Astrocyte of the spinal cord (primary cell): ENCODE measurements around the gene YTHDC2.

Experiments used
- DNase-seq: peaks from one replicate; pipeline ENCODE4 v3.0.0; 2011; ENCODE audit warnings: low read depth, low spot score
- H3K4me3 ChIP-seq: 2 replicates; pipeline ENCODE4 v1.5.1; 2011; ENCODE audit warnings: low read depth, mild to moderate bottlenecking, low read length, moderate library complexity
- CTCF ChIP-seq: IDR thresholded peaks from 2 replicates; pipeline ENCODE4 v1.5.1; 2012; ENCODE audit warnings: low read depth, mild to moderate bottlenecking, low read length, inconsistent platforms
- in situ Hi-C: cut with HindIII; loops from 2 replicates; pipeline ENCODE4 v1.10.0; 2017; ENCODE audit warnings: low sequenced_read_pairs

YTHDC2 gene

GRCh38 chr5:113513384-113514288 lies at the start of gene YTHDC2:
TSS of gene YTHDC2 (plus strand) at chr5:113513694. CDS start at chr5:113513896, 202 bp downstream.
- H3K4me3 ChIP-seq, result peak within 1 kb of the TSS; percentile 70
- in situ Hi-C loops, result no loop called here
- TF ChIP-seq CTCF, result peak; percentile 27
- DNase-seq, result peak; percentile 89

DNA sequence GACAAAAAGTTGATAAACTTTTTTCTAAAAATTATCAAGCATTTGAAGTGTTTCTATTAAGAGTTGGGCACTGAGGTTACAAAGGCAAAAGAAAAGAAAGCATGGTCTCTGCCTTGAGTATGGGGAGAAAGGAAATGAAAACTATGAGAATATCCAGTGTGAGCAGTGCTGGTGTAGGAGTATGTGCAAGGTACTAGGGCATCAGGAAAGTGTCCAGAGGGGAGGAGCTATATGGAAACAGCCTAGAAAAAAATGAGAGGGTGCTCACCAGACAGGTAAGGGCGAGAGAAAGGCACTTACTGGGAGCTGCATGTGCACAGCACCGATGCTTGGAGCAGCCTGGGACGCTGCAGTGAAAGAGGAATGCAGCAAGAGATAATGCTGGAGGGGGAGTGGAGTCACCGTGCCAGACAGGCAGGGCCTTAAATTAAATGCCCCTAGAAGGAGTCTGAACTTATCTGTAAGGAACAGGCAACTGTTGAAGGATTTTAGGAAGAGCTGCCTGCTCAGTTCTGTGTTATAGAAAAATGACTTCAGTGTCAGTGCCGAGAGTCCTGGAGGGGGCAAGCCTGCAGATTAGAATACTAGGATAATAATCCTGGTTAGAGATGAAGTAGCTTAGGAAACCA lies 39.3 kb upstream of the YTHDC2 start:
- in situ Hi-C loops, result no loop called here
- TF ChIP-seq CTCF, result no peak
- no peak for DNase-seq
- no peak overlapping the region for H3K4me3 ChIP-seq

DNA sequence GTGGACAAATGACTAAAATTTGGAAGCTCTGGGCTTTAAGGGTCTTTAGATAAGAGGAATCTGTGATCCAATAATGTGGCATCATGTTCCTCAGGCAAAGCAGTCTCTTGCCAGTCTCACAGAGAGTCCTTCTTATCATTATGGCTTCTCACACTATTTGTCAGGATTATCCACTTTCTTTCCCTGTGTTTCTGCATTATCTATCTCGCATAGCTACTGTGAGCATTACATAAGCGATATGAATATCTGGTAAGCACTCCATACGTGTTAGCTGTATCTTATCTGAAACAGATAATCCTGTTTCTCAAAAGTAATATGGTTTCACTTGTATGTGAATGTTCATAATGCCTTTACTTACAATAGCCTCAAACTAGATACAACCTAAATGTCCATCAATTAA lies 34.8 kb upstream of the YTHDC2 start:
- H3K4me3 ChIP-seq, result no peak overlapping the region
- in situ Hi-C loops, result no loop called here
- no peak for DNase-seq
- TF ChIP-seq CTCF, result no peak

DNA sequence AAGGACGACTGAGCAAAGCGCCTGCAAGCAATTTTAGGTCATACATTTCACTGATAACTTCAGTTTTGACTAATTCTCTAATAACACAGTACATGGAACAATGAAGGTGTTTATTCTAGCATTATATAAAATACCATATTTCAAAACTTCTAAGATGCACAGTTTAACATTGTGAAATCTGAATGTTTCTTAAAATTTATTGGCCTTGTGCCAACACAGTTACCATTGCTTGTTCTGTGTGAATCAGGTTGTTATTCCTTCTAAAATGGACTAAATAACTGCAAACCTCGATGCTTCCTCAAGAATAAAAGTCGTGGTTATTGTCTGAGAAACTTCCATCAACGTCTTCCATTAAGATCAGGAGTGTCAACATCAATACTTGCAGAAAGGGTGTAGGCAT lies 33.3 kb upstream of the YTHDC2 start:
- no peak overlapping the region for H3K4me3 ChIP-seq
- TF ChIP-seq CTCF, result no peak
- in situ Hi-C loops, result no loop called here

DNA sequence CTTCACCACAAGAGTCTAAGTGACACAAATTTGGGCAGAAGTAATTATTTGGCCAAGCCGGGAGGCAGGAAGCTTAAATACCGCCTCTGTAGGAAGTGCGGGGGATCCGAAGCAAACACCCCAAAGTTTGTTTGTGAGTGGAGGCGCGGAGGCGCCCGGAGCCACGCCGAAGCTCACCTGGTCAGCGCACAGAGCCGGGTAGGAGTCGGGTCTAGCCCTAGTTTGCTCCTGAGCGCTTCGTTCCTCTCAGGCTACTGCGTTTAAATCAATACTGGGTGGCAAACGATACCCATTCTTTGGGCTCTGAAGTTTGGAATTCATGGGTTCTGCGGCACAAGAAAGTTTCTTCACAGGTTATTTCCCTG lies 26.1 kb upstream of the YTHDC2 start:
- in situ Hi-C loops, result no loop called here
- peak; percentile 35 for DNase-seq
- no peak for TF ChIP-seq CTCF
- H3K4me3 ChIP-seq, result peak overlapping the region; percentile 78

More for the DNA sequence above, 33.3 kb upstream of the YTHDC2 start:
- DNase-seq, result no peak

DNA sequence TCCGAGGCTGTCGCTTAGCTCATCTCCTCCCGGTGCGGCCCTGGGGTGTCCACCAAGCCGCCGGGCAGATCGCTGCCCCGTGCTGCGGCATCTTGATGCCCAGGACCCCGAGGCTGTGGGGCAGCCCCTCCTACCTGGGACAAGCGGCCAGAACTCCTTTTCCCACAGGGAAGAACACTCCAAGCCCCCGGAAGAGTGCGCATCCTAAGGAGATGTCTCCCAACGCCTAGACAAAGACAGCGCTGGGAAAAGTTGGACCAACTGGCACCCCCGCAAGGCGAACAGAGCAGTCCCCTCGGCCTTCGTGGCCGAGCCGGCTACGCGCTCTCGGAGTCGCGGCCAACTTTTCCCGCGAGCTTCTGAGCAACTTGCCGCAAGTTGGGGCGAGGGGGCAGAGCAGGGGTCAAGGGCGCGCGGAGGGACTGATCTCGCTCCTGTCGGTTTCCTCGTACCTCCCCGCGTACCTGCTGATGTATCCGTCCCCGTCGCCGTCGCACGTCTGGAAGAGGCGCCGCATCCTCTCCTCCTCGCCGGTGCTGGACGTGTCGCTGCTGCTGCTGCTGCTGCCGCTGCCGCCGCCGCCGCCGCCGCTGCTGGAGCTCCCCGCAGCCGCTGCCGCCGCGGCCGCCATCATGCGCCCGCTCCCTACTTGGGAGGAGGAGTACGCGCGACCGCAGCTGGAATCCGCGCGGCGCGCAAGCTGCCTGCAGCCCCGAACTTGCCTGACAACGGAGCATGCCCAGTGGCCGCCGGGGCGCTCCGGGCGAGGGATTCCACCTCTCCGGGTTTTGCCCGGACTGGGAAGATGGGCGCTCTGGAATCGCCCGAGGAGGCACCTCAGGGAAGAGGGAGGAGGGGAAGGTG lies 25.5 kb upstream of the YTHDC2 start, which contains the start of gene MCC:
Gene MCC, minus strand, starts transcription at position 673 of the 864 bp plus-strand sequence.
- in situ Hi-C loops, result no loop called here
- peak; percentile 93 for DNase-seq
- no peak for TF ChIP-seq CTCF

More for the DNA sequence above, 25.5 kb upstream of the YTHDC2 start, which contains the start of gene MCC:
- H3K4me3 ChIP-seq, result peak within 1 kb of the TSS; percentile 78
